Upper lobe of left lung (tissue), 4 donors: ENCODE results near the gene SLC16A3.

Experiments used
- CTCF ChIP-seq, 6 experiments: fragments of 450-650 bp in 4 of 6; fragments of 200-600 bp in 2 of 6; sonication (generic) in 2 of 6; IDR thresholded peaks; one replicate each; pipeline ENCODE4 v1.5.1; 2016 to 2019; ENCODE audit warnings: antibody characterized with exemption in 6 of 6
- POLR2A ChIP-seq, 4 donors: fragments of 450-650 bp; IDR thresholded peaks; one replicate each; pipeline ENCODE4 v1.5.1; 2016 to 2017; ENCODE audit warnings: antibody characterized with exemption in 4 of 4, mild to moderate bottlenecking in 2 of 4

GRCh38 chr17:82188001-82188961 is 40.6 kb upstream of the SLC16A3 start:
- TF ChIP-seq CTCF (IDR thresholded peaks at IDR 0.05) (no peak), POLR2A (IDR thresholded peaks at IDR 0.05) (no peak)
